A549 (cell line): ENCODE data around the gene PIEZO2. TPM values are rescaled to one million over a fixed set of nuclear protein-coding genes. Genes with fewer than 3 reads are reported as not detected.

ENCODE experiments used
- ATAC-seq, 2 experiments: fragments of 200-7000 bp in 1 of 2; fragments of >200 bp in 1 of 2; cut with Nextera tagmentation in 1 of 2; cut with Tn5 transposase in 1 of 2; 3 replicates each; pipeline versions ENCODE4 v1.8.0 to v1.9.1; 2018 to 2020; ENCODE audit warnings: mild to moderate bottlenecking in 1 of 2, moderate library complexity in 1 of 2
- CTCF ChIA-PET: fragments of 300-600 bp; sonication (Branson Sonifier 250); formaldehyde crosslinking; extraction: SDS; loops from one replicate; lab custom pipeline; 2021; ENCODE audit warnings: antibody characterized with exemption, inconsistent platforms; lab: Yijun Ruan, JAX
- POLR2A ChIA-PET: fragments of 350-600 bp; formaldehyde crosslinking; extraction: SDS; loops from one replicate; lab custom pipeline; 2021; ENCODE audit warnings: antibody characterized with exemption, inconsistent platforms; lab: Yijun Ruan, JAX
- DNase-seq, 2 experiments: peaks; one replicate each; pipeline versions ENCODE4 v3.0.0 to v3.0.0-alpha.2; 2011 to 2016; ENCODE audit warnings: low read depth in 1 of 2, low spot score in 1 of 2
- FAIRE-seq: peaks from 2 replicates; lab custom pipeline; 2011; peaks lifted over from hg19 to GRCh38; lab: Jason Lieb, UNC
- H3K27ac ChIP-seq, 2 experiments: fragments of >200 bp; sonication (Bioruptor Twin); formaldehyde crosslinking; 3 replicates each; pipeline ENCODE4 v1.5.1; 2016 to 2017
- H3K4me1 ChIP-seq: fragments of >200 bp; sonication (Bioruptor Twin); formaldehyde crosslinking; 3 replicates; pipeline ENCODE4 v1.6.1; 2016
- H3K4me2 ChIP-seq: fragments of >200 bp; sonication (Bioruptor Twin); formaldehyde crosslinking; 3 replicates; pipeline ENCODE4 v1.6.1; 2016
- H3K4me3 ChIP-seq: fragments of >200 bp; sonication (Bioruptor Twin); formaldehyde crosslinking; 3 replicates; pipeline ENCODE4 v1.5.1; 2016
- H3K9me3 ChIP-seq: fragments of >200 bp; sonication (Bioruptor Twin); formaldehyde crosslinking; 3 replicates; pipeline ENCODE4 v1.6.1; 2016
- BHLHE40 ChIP-seq: IDR thresholded peaks from 2 replicates; pipeline ENCODE4 v1.6.1; 2012; ENCODE audit warnings: low read depth, low read length, inconsistent platforms
- CBX2 ChIP-seq: fragments of 200-600 bp; sonication (generic); IDR thresholded peaks from 2 replicates; pipeline ENCODE4 v1.6.1; 2016; ENCODE audit warnings: low read depth, mild to moderate bottlenecking, borderline replicate concordance
- CBX8 ChIP-seq: fragments of 200-600 bp; sonication (generic); IDR thresholded peaks from 2 replicates; pipeline ENCODE4 v1.6.1; 2016
- CEBPB ChIP-seq, 2 experiments: fragments of >200 bp in 1 of 2; sonication (Bioruptor Twin) in 1 of 2; formaldehyde crosslinking in 1 of 2; IDR thresholded peaks; 2 replicates each; pipeline ENCODE4 v1.6.1; 2012 to 2016
- CHD2 ChIP-seq: fragments of 150-350 bp; IDR thresholded peaks from 2 replicates; pipeline ENCODE4 v1.6.1; 2014; ENCODE audit warnings: low read length; ENCODE audit not compliant: partially characterized antibody
- E2F6 ChIP-seq: IDR thresholded peaks from 2 replicates; pipeline ENCODE4 v1.6.1; 2012; ENCODE audit warnings: low read depth, borderline replicate concordance
- EHF ChIP-seq: fragments of 250-450 bp; sonication (Bioruptor Pico); IDR thresholded peaks from 2 replicates; pipeline ENCODE4 v1.5.0; 2020; ENCODE audit warnings: mild to moderate bottlenecking
- EHMT2 ChIP-seq: fragments of 200-600 bp; sonication (generic); IDR thresholded peaks from 2 replicates; pipeline ENCODE4 v1.6.1; 2016; ENCODE audit warnings: antibody characterized with exemption, low read depth, mild to moderate bottlenecking, moderate library complexity
- ELK1 ChIP-seq: fragments of 150-350 bp; IDR thresholded peaks from 2 replicates; pipeline ENCODE4 v1.6.1; 2014; ENCODE audit warnings: low read depth, mild to moderate bottlenecking, low read length
- FOXS1 ChIP-seq: fragments of 250-450 bp; sonication (Bioruptor Pico); IDR thresholded peaks from 2 replicates; pipeline ENCODE4 v1.5.0; 2020; ENCODE audit warnings: mild to moderate bottlenecking, moderate library complexity
- GATA3 ChIP-seq: IDR thresholded peaks from 2 replicates; pipeline ENCODE4 v1.6.1; 2012; ENCODE audit warnings: borderline replicate concordance
- HDAC2 ChIP-seq: fragments of 200-600 bp; sonication (generic); IDR thresholded peaks from 2 replicates; pipeline ENCODE4 v1.6.1; 2016
- HEYL ChIP-seq: fragments of 250-450 bp; sonication (Bioruptor Pico); IDR thresholded peaks from 2 replicates; pipeline ENCODE4 v1.8.0; 2021; ENCODE audit warnings: mild to moderate bottlenecking, moderate library complexity
- HOXB13 ChIP-seq: fragments of 250-450 bp; sonication (Bioruptor Pico); IDR thresholded peaks from 2 replicates; pipeline ENCODE4 v1.5.0; 2020; ENCODE audit warnings: low read depth, mild to moderate bottlenecking, moderate library complexity
- KDM1A ChIP-seq: fragments of 200-600 bp; sonication (generic); IDR thresholded peaks from 2 replicates; pipeline ENCODE4 v1.6.1; 2016; ENCODE audit warnings: low read depth, mild to moderate bottlenecking
- KDM5A ChIP-seq: fragments of 200-600 bp; sonication (generic); IDR thresholded peaks from 2 replicates; pipeline ENCODE4 v1.6.1; 2016; ENCODE audit warnings: antibody characterized with exemption, mild to moderate bottlenecking
- MAFK ChIP-seq: fragments of 450-650 bp; IDR thresholded peaks from 2 replicates; pipeline ENCODE4 v1.6.1; 2014; ENCODE audit not compliant: partially characterized antibody
- MAZ ChIP-seq: fragments of 150-350 bp; IDR thresholded peaks from 2 replicates; pipeline ENCODE4 v1.6.1; 2014; ENCODE audit warnings: antibody characterized with exemption, low read depth, low read length, borderline replicate concordance
- NPAS2 ChIP-seq: fragments of 250-450 bp; sonication (Bioruptor Pico); IDR thresholded peaks from 2 replicates; pipeline ENCODE4 v1.8.0; 2022; ENCODE audit warnings: mild to moderate bottlenecking, moderate library complexity, borderline replicate concordance
- PBX3 ChIP-seq: IDR thresholded peaks from 2 replicates; pipeline ENCODE4 v1.6.1; 2012
- POLR2A ChIP-seq: IDR thresholded peaks from 2 replicates; pipeline ENCODE4 v1.6.1; 2012; ENCODE audit warnings: mild to moderate bottlenecking, low read length
- RFX5 ChIP-seq: fragments of 450-650 bp; IDR thresholded peaks from 2 replicates; pipeline ENCODE4 v1.7.1; 2014; ENCODE audit warnings: antibody characterized with exemption, mild to moderate bottlenecking, moderate library complexity
- TP53 ChIP-seq: fragments of 250-450 bp; sonication (Bioruptor Pico); IDR thresholded peaks from 2 replicates; pipeline ENCODE4 v1.5.0; 2021; ENCODE audit warnings: mild to moderate bottlenecking, moderate library complexity
- ZC3H11A ChIP-seq: fragments of 450-650 bp; IDR thresholded peaks from 2 replicates; pipeline ENCODE4 v1.6.1; 2014; ENCODE audit warnings: antibody characterized with exemption, mild to moderate bottlenecking
- ZFP36 ChIP-seq: fragments of 450-650 bp; IDR thresholded peaks from 2 replicates; pipeline ENCODE4 v1.6.1; 2014; ENCODE audit warnings: borderline replicate concordance; ENCODE audit not compliant: partially characterized antibody
- WGBS: methylation state at CpG from one replicate; pipeline ENCODE4 v1.1.6; 2017; ENCODE audit errors: missing lambda C conversion rate; 5-methylcytosine and 5-hydroxymethylcytosine counted together
- polyA plus RNA-seq, 4 experiments: library from polyadenylated mRNA; depleted of rRNA in 3 of 4; stranded (reverse); fragments of >200 nt; fragmentation: RNase III in 1 of 4; extraction: RNeasy Plus Mini Kit Qiagen cat#74134 plus additional on column Dnase treatment in 1 of 4; gene quantifications; 2 replicates in 3 of 4; 3 replicates in 1 of 4; pipeline ENCODE4 v1.2.3, GENCODE V29; 2011 to 2017

The PIEZO2 gene
- polyA plus RNA-seq, 2 of the 4 experiments (the other 2 are of a cell fraction), result 0.80 to 1.6 TPM

- DNase-seq (no peak), ATAC-seq (no peak), FAIRE-seq (no peak)
- POLR2A ChIA-PET, result no interaction called here
- Histone ChIP-seq H3K9me3 (no peaks in the 10 kb centered on the region), H3K27ac (no peak overlapping the region), H3K4me1 (peaks cover 16% of the 10 kb centered on the region), H3K4me2 (no peak overlapping the region), H3K4me3 (no peak overlapping the region)
- CTCF ChIA-PET, result no interaction called here
- 57% methylated on average over 6 of the region's 6 CpGs for WGBS
- TF ChIP-seq HDAC2 (no peak), FOXS1 (no peak), CBX2 (no peak), CHD2 (no peak), POLR2A (no peak), PBX3 (no peak), EHMT2 (no peak), MAZ (no peak), KDM1A (no peak), NPAS2 (CRISPR knock-in tag) (no peak), EHF (no peak), CBX8 (no peak), BHLHE40 (no peak), RFX5 (no peak), MAFK (no peak), ELK1 (no peak), GATA3 (no peak), KDM5A (no peak), ZFP36 (no peak)
Observed at GRCh38 chr18:11179959-11180519, 30.7 kb upstream of the PIEZO2 start.

- DNase-seq (no peak), ATAC-seq (no peak), FAIRE-seq (no peak)
- Histone ChIP-seq H3K9me3 (no peaks in the 10 kb centered on the region), H3K27ac (no peak overlapping the region), H3K4me1 (peaks cover 16% of the 10 kb centered on the region), H3K4me3 (no peak overlapping the region), H3K4me2 (no peak overlapping the region)
- ChIA-PET CTCF (no interaction called here), POLR2A (no interaction called here)
- 63% methylated on average over 8 of the region's 14 CpGs for WGBS
- TF ChIP-seq MAFK, result no peak
- TF ChIP-seq PBX3, result no peak
- TF ChIP-seq HOXB13 (CRISPR knock-in tag), result no peak
- TF ChIP-seq CEBPB (IDR thresholded peaks at IDR 0.05), result no peak
- TF ChIP-seq HEYL, result no peak
- TF ChIP-seq E2F6, result no peak
- TF ChIP-seq TP53 (CRISPR knock-in tag), result no peak
- TF ChIP-seq ZC3H11A, result no peak
- no peak for TF ChIP-seq KDM5A
- no peak for TF ChIP-seq MAZ
Observed at GRCh38 chr18:11178951-11179549, 29.7 kb upstream of the PIEZO2 start.
